H9 (cell line): ENCODE results near the gene SIGLEC5. TPM values are rescaled to one million over a fixed set of nuclear protein-coding genes. Genes with fewer than 3 reads are reported as not detected.

Experiments used
- DNase-seq: peaks from one replicate; pipeline ENCODE4 v3.0.0-alpha.2; 2017
- H2AFZ ChIP-seq: one replicate; pipeline ENCODE4 v1.6.1; 2013; ENCODE audit warnings: mild to moderate bottlenecking, low read length, control low read depth, moderate library complexity
- H2AK5ac ChIP-seq: 2 replicates; pipeline ENCODE4 v1.6.1; 2013; ENCODE audit warnings: low read length, control low read depth, mixed read lengths; ENCODE audit not compliant: insufficient read length
- H2BK120ac ChIP-seq: one replicate; pipeline ENCODE4 v1.6.1; 2013; ENCODE audit warnings: low read depth, mild to moderate bottlenecking, low read length, control low read depth, inconsistent platforms; ENCODE audit not compliant: poor library complexity, severe bottlenecking
- H2BK12ac ChIP-seq: 2 replicates; pipeline ENCODE4 v1.6.1; 2013; ENCODE audit warnings: low read length, control low read depth, mixed read lengths, low read depth; ENCODE audit not compliant: insufficient read length
- H2BK15ac ChIP-seq: 2 replicates; pipeline ENCODE4 v1.6.1; 2013; ENCODE audit warnings: low read depth, low read length, control low read depth
- H2BK20ac ChIP-seq: one replicate; pipeline ENCODE4 v1.6.1; 2013; ENCODE audit warnings: low read depth, mild to moderate bottlenecking, low read length, control low read depth, inconsistent platforms; ENCODE audit not compliant: poor library complexity, severe bottlenecking
- H2BK5ac ChIP-seq: 2 replicates; pipeline ENCODE4 v1.6.1; 2013; ENCODE audit warnings: low read length, control low read depth, mixed read lengths; ENCODE audit not compliant: insufficient read length
- H3K14ac ChIP-seq: 2 replicates; pipeline ENCODE4 v1.6.1; 2013; ENCODE audit warnings: low read length, control low read depth; ENCODE audit not compliant: insufficient read depth
- H3K18ac ChIP-seq: 2 replicates; pipeline ENCODE4 v1.6.1; 2013; ENCODE audit warnings: low read depth, mild to moderate bottlenecking, mixed read lengths, low read length, control low read depth; ENCODE audit not compliant: insufficient read length
- H3K23ac ChIP-seq: 2 replicates; pipeline ENCODE4 v1.6.1; 2013; ENCODE audit warnings: low read length, control low read depth, mixed read lengths, low read depth; ENCODE audit not compliant: insufficient read length
- H3K23me2 ChIP-seq: 2 replicates; pipeline ENCODE4 v1.6.1; 2013; ENCODE audit warnings: low read depth, mild to moderate bottlenecking, mixed read lengths, low read length, control low read depth; ENCODE audit not compliant: insufficient read length, poor library complexity, severe bottlenecking
- H3K27ac ChIP-seq: 2 replicates; pipeline ENCODE4 v1.5.1; 2013; ENCODE audit warnings: low read length, control low read depth, mixed read lengths, low read depth; ENCODE audit not compliant: insufficient read length
- H3K27me3 ChIP-seq: 2 replicates; pipeline ENCODE4 v1.6.1; 2013; ENCODE audit warnings: low read length, control low read depth, inconsistent platforms; ENCODE audit not compliant: insufficient read depth
- H3K4ac ChIP-seq: 2 replicates; pipeline ENCODE4 v1.6.1; 2013; ENCODE audit warnings: low read depth, mild to moderate bottlenecking, control low read depth, inconsistent platforms, low read length, moderate library complexity
- H3K4me1 ChIP-seq: 2 replicates; pipeline ENCODE4 v1.6.1; 2013; ENCODE audit warnings: low read length, control low read depth, inconsistent platforms; ENCODE audit not compliant: insufficient read depth
- H3K4me2 ChIP-seq: 2 replicates; pipeline ENCODE4 v1.6.1; 2013; ENCODE audit warnings: low read length, control low read depth, mixed read lengths; ENCODE audit not compliant: insufficient read length, insufficient read depth
- H3K56ac ChIP-seq: 2 replicates; pipeline ENCODE4 v1.6.1; 2013; ENCODE audit warnings: low read depth, mild to moderate bottlenecking, mixed read lengths, low read length, control low read depth; ENCODE audit not compliant: insufficient read length
- H3K79me1 ChIP-seq: 2 replicates; pipeline ENCODE4 v1.6.1; 2013; ENCODE audit warnings: low read depth, mild to moderate bottlenecking, moderate library complexity, low read length, control low read depth, inconsistent platforms; ENCODE audit not compliant: insufficient read depth, poor library complexity, severe bottlenecking
- H3K79me2 ChIP-seq: 2 replicates; pipeline ENCODE4 v1.6.1; 2013; ENCODE audit warnings: low read length, control low read depth, inconsistent platforms; ENCODE audit not compliant: insufficient read depth
- H3K9ac ChIP-seq: 2 replicates; pipeline ENCODE4 v1.6.1; 2013; ENCODE audit warnings: low read length, control low read depth, mixed read lengths; ENCODE audit not compliant: insufficient read length; ENCODE audit errors: extremely low read depth
- H3K9me3 ChIP-seq: one replicate; pipeline ENCODE4 v1.6.1; 2013; ENCODE audit warnings: low read depth, low read length, inconsistent platforms; ENCODE audit not compliant: control insufficient read depth
- H3T11ph ChIP-seq: one replicate; pipeline ENCODE4 v1.6.1; 2013; ENCODE audit warnings: mild to moderate bottlenecking, low read length, control low read depth, inconsistent platforms
- H4K20me1 ChIP-seq: one replicate; pipeline ENCODE4 v1.6.1; 2013; ENCODE audit not compliant: control insufficient read depth, insufficient read length, insufficient read depth
- H4K5ac ChIP-seq: 2 replicates; pipeline ENCODE4 v1.6.1; 2013; ENCODE audit warnings: low read depth, mild to moderate bottlenecking, mixed read lengths, low read length, control low read depth; ENCODE audit not compliant: insufficient read length
- H4K8ac ChIP-seq: replicated peaks from 2 replicates; pipeline ENCODE4 v1.6.1; 2013; ENCODE audit warnings: low read length, control low read depth, mixed read lengths, low read depth; ENCODE audit not compliant: insufficient read length
- H4K91ac ChIP-seq: 2 replicates; pipeline ENCODE4 v1.6.1; 2013; ENCODE audit warnings: low read depth, mild to moderate bottlenecking, moderate library complexity, mixed read lengths, low read length, control low read depth; ENCODE audit not compliant: insufficient read length
- H3K27ac Mint-ChIP-seq, 3 experiments: 2 replicates in 2 of 3; 3 replicates in 1 of 3; pipeline ENCODE4 v1.8.0; 2020 to 2021; ENCODE audit warnings: mixed read lengths in 3 of 3, mild to moderate bottlenecking in 1 of 3, moderate library complexity in 1 of 3
- H3K27me3 Mint-ChIP-seq: 2 replicates; pipeline ENCODE4 v1.8.0; 2021; ENCODE audit warnings: low read depth, mild to moderate bottlenecking, moderate library complexity, mixed read lengths
- H3K36me3 Mint-ChIP-seq, 3 experiments: 2 replicates in 2 of 3; 3 replicates in 1 of 3; pipeline ENCODE4 v1.8.0; 2020 to 2021; ENCODE audit warnings: low read depth in 3 of 3, mixed read lengths in 3 of 3; ENCODE audit not compliant: insufficient read depth in 1 of 3
- H3K4me1 Mint-ChIP-seq, 2 experiments: 2 replicates each; pipeline ENCODE4 v1.8.0; 2020; ENCODE audit warnings: mixed read lengths in 2 of 2
- H3K4me3 Mint-ChIP-seq, 2 experiments: 2 replicates in 1 of 2; 3 replicates in 1 of 2; pipeline ENCODE4 v1.8.0; 2020 to 2021; ENCODE audit warnings: mild to moderate bottlenecking in 2 of 2, mixed read lengths in 2 of 2, moderate library complexity in 1 of 2
- H3K9me3 Mint-ChIP-seq, 2 experiments: 2 replicates in 1 of 2; 3 replicates in 1 of 2; pipeline ENCODE4 v1.8.0; 2020; ENCODE audit warnings: mild to moderate bottlenecking in 2 of 2, mixed read lengths in 2 of 2, moderate library complexity in 1 of 2
- WGBS: extraction: QIAGEN DNeasy Blood & Tissue Kit; methylation state at CpG from one replicate; pipeline ENCODE4 v1.1.7; 2013; ENCODE audit warnings: missing lambda C conversion rate, low lambda C conversion rate, mixed read lengths; ENCODE audit not compliant: insufficient read length; ENCODE audit errors: extremely low coverage; 5-methylcytosine and 5-hydroxymethylcytosine counted together
- total RNA-seq: library from RNA; stranded (reverse); gene quantifications from 2 replicates; pipeline ENCODE4 v1.2.1, GENCODE V29; 2021
- TF ChIP-seq, protein P1 (sequence below): fragments of 200-600 bp; sonication (generic); conservative IDR thresholded peaks from 3 replicates; pipeline ENCODE4 v1.8.0; 2021; ENCODE audit warnings: antibody characterized with exemption, mild to moderate bottlenecking

Gene SIGLEC5
- total RNA-seq, 1 experiment from 2014 or later: not detected

DNA sequence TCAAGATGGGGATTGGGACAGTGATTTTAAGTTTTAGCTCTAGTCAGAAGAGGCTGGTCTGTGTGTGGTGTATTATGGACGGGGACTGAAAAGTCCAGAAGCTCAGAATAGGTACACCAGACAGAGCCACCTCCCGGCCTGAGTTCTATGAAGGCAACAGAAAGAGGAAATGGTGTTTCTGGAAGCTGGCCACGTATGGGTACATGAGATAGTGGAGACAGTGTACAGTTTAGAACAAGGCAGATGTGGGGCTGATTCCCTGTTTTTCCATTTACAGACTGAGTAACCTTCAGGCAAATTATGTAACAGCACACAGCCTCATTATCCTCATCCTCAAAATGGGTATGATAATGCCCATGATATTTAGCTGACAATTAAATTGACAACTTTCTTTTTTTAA, 57.8 kb downstream of the SIGLEC5 start:
- H3K9ac ChIP-seq: no peak overlapping the region
- Mint-ChIP-seq H3K9me3 (peaks cover 0 to 9% of the 10 kb centered on the region in 2 experiments; a peak in 2 of 5 replicates), H3K27me3 (peaks cover 13% of the 10 kb centered on the region), H3K4me3 (peak overlapping the region; percentile 86 to 93), H3K27ac (no peak overlapping the region), H3K4me1 (peaks cover 8 to 12% of the 10 kb centered on the region in 2 experiments), H3K36me3 (peaks cover 6 to 19% (median 16%) of the 10 kb centered on the region in 3 experiments; a peak in 5 of 7 replicates)
- TF ChIP-seq, protein P1, sequence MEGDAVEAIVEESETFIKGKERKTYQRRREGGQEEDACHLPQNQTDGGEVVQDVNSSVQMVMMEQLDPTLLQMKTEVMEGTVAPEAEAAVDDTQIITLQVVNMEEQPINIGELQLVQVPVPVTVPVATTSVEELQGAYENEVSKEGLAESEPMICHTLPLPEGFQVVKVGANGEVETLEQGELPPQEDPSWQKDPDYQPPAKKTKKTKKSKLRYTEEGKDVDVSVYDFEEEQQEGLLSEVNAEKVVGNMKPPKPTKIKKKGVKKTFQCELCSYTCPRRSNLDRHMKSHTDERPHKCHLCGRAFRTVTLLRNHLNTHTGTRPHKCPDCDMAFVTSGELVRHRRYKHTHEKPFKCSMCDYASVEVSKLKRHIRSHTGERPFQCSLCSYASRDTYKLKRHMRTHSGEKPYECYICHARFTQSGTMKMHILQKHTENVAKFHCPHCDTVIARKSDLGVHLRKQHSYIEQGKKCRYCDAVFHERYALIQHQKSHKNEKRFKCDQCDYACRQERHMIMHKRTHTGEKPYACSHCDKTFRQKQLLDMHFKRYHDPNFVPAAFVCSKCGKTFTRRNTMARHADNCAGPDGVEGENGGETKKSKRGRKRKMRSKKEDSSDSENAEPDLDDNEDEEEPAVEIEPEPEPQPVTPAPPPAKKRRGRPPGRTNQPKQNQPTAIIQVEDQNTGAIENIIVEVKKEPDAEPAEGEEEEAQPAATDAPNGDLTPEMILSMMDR: no peak
- no peak overlapping the region for H3K4ac ChIP-seq
- H3K56ac ChIP-seq: no peak overlapping the region
- no peaks in the 10 kb centered on the region for H3K9me3 ChIP-seq
- H3K27me3 ChIP-seq: no peaks in the 10 kb centered on the region
- H3K23me2 ChIP-seq: peaks cover 6% of the 10 kb centered on the region
- H3K79me1 ChIP-seq: no peaks in the 10 kb centered on the region
- H3K27ac ChIP-seq: no peak overlapping the region
- H3K4me2 ChIP-seq: peak overlapping the region; percentile 98
- H3K23ac ChIP-seq: no peak overlapping the region
- H4K20me1 ChIP-seq: no peaks in the 10 kb centered on the region
- H2BK20ac ChIP-seq: no peak overlapping the region
- WGBS: no CpG with 5 or more reads among the region's 3 CpGs
- H2AK5ac ChIP-seq: no peak overlapping the region
- H2BK12ac ChIP-seq: no peak overlapping the region
- H3T11ph ChIP-seq: no peak overlapping the region
- H3K4me1 ChIP-seq: no peaks in the 10 kb centered on the region
- H2BK15ac ChIP-seq: no peak overlapping the region
- no peak overlapping the region for H2BK120ac ChIP-seq
- no peak overlapping the region for H2AFZ ChIP-seq
- H3K18ac ChIP-seq: no peak overlapping the region
- H4K8ac ChIP-seq: no peak overlapping the region
- H4K5ac ChIP-seq: no peak overlapping the region
- no peak for DNase-seq
- no peak overlapping the region for H3K14ac ChIP-seq
- H2BK5ac ChIP-seq: no peak overlapping the region
- H3K79me2 ChIP-seq: no peaks in the 10 kb centered on the region; the same call in 1 of the 2 replicates
- no peak overlapping the region for H4K91ac ChIP-seq
